IMR-90 (cell line): ENCODE results near the gene CADM1. TPM values are rescaled to one million over a fixed set of nuclear protein-coding genes. Genes with fewer than 3 reads are reported as not detected.

Experiments
- ATAC-seq: fragments of 200-7000 bp; cut with Tn5 transposase; 2 replicates; pipeline ENCODE4 v1.9.1; 2020; ENCODE audit warnings: low read depth, mild to moderate bottlenecking, moderate library complexity
- BruUV-seq: library from RNA; stranded (reverse); fragments of 400-500 nt; replicated peaks from 2 replicates; lab custom pipeline; 2021; lab: Mats Ljungman, UMichigan
- CTCF ChIA-PET: fragments of 300-600 bp; formaldehyde crosslinking; extraction: SDS; loops from one replicate; lab custom pipeline; 2021; ENCODE audit warnings: antibody characterized with exemption; lab: Yijun Ruan, JAX
- POLR2A ChIA-PET: fragments of 300-600 bp; sonication (Branson Sonifier 250); formaldehyde crosslinking; loops from one replicate; lab custom pipeline; 2022; ENCODE audit warnings: antibody characterized with exemption; ENCODE audit not compliant: unreplicated experiment; lab: Charles Lee
- DNase-seq: peaks from one replicate; pipeline ENCODE4 v3.0.0; 2013
- H2AFZ ChIP-seq: replicated peaks from 2 replicates; pipeline ENCODE3; 2013; ENCODE audit warnings: low read length, mild to moderate bottlenecking; ENCODE audit not compliant: poor library complexity
- H2AK5ac ChIP-seq: 2 replicates; pipeline ENCODE4 v1.6.1; 2013; ENCODE audit warnings: low read depth, low read length, inconsistent platforms
- H2AK9ac ChIP-seq: replicated peaks from 2 replicates; pipeline ENCODE3; 2013; ENCODE audit warnings: mild to moderate bottlenecking, low read depth, low read length, moderate library complexity; ENCODE audit not compliant: poor library complexity
- H2BK120ac ChIP-seq: 2 replicates; pipeline ENCODE4 v1.6.1; 2013; ENCODE audit warnings: low read depth, low read length, inconsistent platforms
- H2BK15ac ChIP-seq: 3 replicates; pipeline ENCODE4 v1.6.1; 2013; ENCODE audit warnings: low read depth, low read length, inconsistent platforms
- H2BK20ac ChIP-seq: 2 replicates; pipeline ENCODE4 v1.6.1; 2013; ENCODE audit warnings: low read depth, mild to moderate bottlenecking, inconsistent platforms, low read length, moderate library complexity
- H2BK5ac ChIP-seq: 2 replicates; pipeline ENCODE4 v1.6.1; 2013; ENCODE audit warnings: mild to moderate bottlenecking, low read depth, low read length, inconsistent platforms; ENCODE audit not compliant: poor library complexity, severe bottlenecking
- H3K14ac ChIP-seq: replicated peaks from 2 replicates; pipeline ENCODE4 v1.6.1; 2013; ENCODE audit warnings: low read depth, low read length, inconsistent platforms
- H3K18ac ChIP-seq: 2 replicates; pipeline ENCODE4 v1.6.1; 2013; ENCODE audit warnings: low read depth, low read length, control low read depth
- H3K23ac ChIP-seq: 2 replicates; pipeline ENCODE4 v1.6.1; 2013; ENCODE audit warnings: low read depth, low read length, inconsistent platforms
- H3K27ac ChIP-seq: 2 replicates; pipeline ENCODE4 v1.5.1; 2013; ENCODE audit warnings: mild to moderate bottlenecking, control low read depth, low read length; ENCODE audit not compliant: insufficient read depth
- H3K27me3 ChIP-seq: 2 replicates; pipeline ENCODE4 v1.6.1; 2013; ENCODE audit warnings: low read length; ENCODE audit not compliant: control insufficient read depth, insufficient read depth
- H3K36me3 ChIP-seq: 2 replicates; pipeline ENCODE4 v1.6.1; 2013; ENCODE audit warnings: low read length, mixed read lengths; ENCODE audit not compliant: control insufficient read depth, insufficient read depth
- H3K4ac ChIP-seq: 2 replicates; pipeline ENCODE4 v1.6.1; 2013; ENCODE audit warnings: low read depth, low read length, inconsistent platforms
- H3K4me1 ChIP-seq: 2 replicates; pipeline ENCODE4 v1.6.1; 2013; ENCODE audit warnings: low read length, mixed read lengths; ENCODE audit not compliant: control insufficient read depth, insufficient read depth
- H3K4me2 ChIP-seq: 2 replicates; pipeline ENCODE4 v1.6.1; 2013; ENCODE audit warnings: low read depth, mild to moderate bottlenecking, control low read depth, low read length, moderate library complexity
- H3K4me3 ChIP-seq: 2 replicates; pipeline ENCODE4 v1.5.1; 2013; ENCODE audit warnings: low read depth, mild to moderate bottlenecking, control low read depth, low read length, moderate library complexity; ENCODE audit not compliant: insufficient read depth
- H3K56ac ChIP-seq: 2 replicates; pipeline ENCODE4 v1.6.1; 2013; ENCODE audit warnings: low read length, inconsistent platforms; ENCODE audit not compliant: insufficient read depth; ENCODE audit errors: extremely low read depth
- H3K79me1 ChIP-seq, 2 experiments: 2 replicates each; pipeline ENCODE4 v1.6.1; 2013; ENCODE audit warnings: low read length in 2 of 2, inconsistent platforms in 1 of 2, low read depth in 1 of 2
- H3K9ac ChIP-seq: 2 replicates; pipeline ENCODE4 v1.6.1; 2013; ENCODE audit warnings: low read depth, low read length, control low read depth
- H3K9me1 ChIP-seq: 2 replicates; pipeline ENCODE4 v1.6.1; 2013; ENCODE audit warnings: low read length, inconsistent platforms; ENCODE audit not compliant: insufficient read depth
- H3K9me3 ChIP-seq: 2 replicates; pipeline ENCODE4 v1.6.1; 2013; ENCODE audit warnings: low read length; ENCODE audit not compliant: control insufficient read depth, insufficient read depth
- H4K20me1 ChIP-seq: 2 replicates; pipeline ENCODE4 v1.6.1; 2013; ENCODE audit warnings: low read length, inconsistent platforms; ENCODE audit not compliant: insufficient read depth
- H4K5ac ChIP-seq: 2 replicates; pipeline ENCODE4 v1.6.1; 2013; ENCODE audit warnings: mild to moderate bottlenecking, low read depth, low read length, control low read depth
- H4K8ac ChIP-seq, 2 experiments: 2 replicates each; pipeline ENCODE4 v1.6.1; 2013; ENCODE audit warnings: low read depth in 2 of 2, low read length in 2 of 2, control low read depth in 1 of 2, inconsistent platforms in 1 of 2
- H4K91ac ChIP-seq: 2 replicates; pipeline ENCODE4 v1.6.1; 2013; ENCODE audit warnings: low read depth, low read length, inconsistent platforms; ENCODE audit not compliant: insufficient read depth
- CEBPB ChIP-seq: IDR thresholded peaks from 2 replicates; pipeline ENCODE4 v1.6.1; 2012; ENCODE audit warnings: low read depth, low read length, improper control_type of control experiment
- RCOR1 ChIP-seq: IDR thresholded peaks from 2 replicates; pipeline ENCODE4 v1.6.1; 2012; ENCODE audit warnings: mild to moderate bottlenecking, low read length, improper control_type of control experiment; ENCODE audit not compliant: insufficient replicate concordance
- WGBS, 2 experiments: methylation state at CpG; one replicate each; pipeline versions ENCODE4 v1.1.5 to v1.1.7; 2013; ENCODE audit warnings: missing lambda C conversion rate in 2 of 2; ENCODE audit not compliant: insufficient read length in 1 of 2; ENCODE audit errors: extremely low coverage in 2 of 2; 5-methylcytosine and 5-hydroxymethylcytosine counted together
- dilution Hi-C: fragments of 300-500 bp; cut with HindIII; formaldehyde crosslinking; loops from one replicate; pipeline ENCODE4 v1.14.3; 2018; ENCODE audit warnings: low sequenced_read_pairs; ENCODE audit not compliant: unreplicated experiment
- in situ Hi-C: fragments of 300-500 bp; cut with MboI; formaldehyde crosslinking; loops from 3 replicates; pipeline ENCODE4 v1.14.3; 2019; ENCODE audit warnings: low sequenced_read_pairs, inconsistent platforms, mixed read lengths
- intact Hi-C: fragments of 100-400 bp; cut with micrococcal nuclease; formaldehyde crosslinking; loops from 2 replicates; pipeline ENCODE4 v1.10.0; 2022
- polyA plus RNA-seq, 3 experiments: library from polyadenylated mRNA; depleted of rRNA; stranded (reverse); fragments of >200 nt; gene quantifications; 2 replicates each; pipeline ENCODE4 v1.2.3, GENCODE V29; 2012; ENCODE audit warnings: low replicate concordance in 1 of 3
- total RNA-seq: library from RNA; depleted of rRNA; stranded (reverse); fragments of >200 nt; gene quantifications from 2 replicates; pipeline ENCODE4 v1.2.3, GENCODE V29; 2012

CADM1 gene
- total and polyA plus RNA-seq, 2 of the 4 experiments (the other 2 are of a cell fraction) = 28.8 to 77.1 TPM

DNA sequence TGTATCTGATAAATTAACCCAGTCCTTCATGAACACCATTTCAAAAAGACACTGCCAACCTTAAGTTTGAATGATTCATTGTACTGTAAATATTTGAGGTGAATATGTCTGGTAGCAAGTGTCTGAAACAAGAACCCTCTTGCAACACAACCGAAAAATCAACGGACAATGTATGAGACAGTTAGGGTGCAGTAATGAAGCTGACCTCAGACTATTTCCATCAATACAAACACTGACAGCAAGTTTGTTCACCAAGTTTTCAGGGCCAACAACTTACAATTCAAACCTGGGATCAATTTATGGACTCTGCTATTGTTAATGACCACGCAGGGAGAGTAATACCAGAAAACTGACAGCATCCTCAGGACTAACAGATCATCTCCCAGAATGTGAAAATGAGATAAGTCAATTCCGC, 126.3 kb downstream of the CADM1 start:
- peak; percentile 85 for TF ChIP-seq CEBPB
- no peak for TF ChIP-seq RCOR1
- Histone ChIP-seq H3K4me2 (no peak overlapping the region; the same call in 1 of the 2 replicates), H3K18ac (no peak overlapping the region), H2AFZ (no peak overlapping the region), H3K4me1 (peaks cover 5% of the 10 kb centered on the region), H2BK5ac (no peak overlapping the region), H3K14ac (no peak overlapping the region), H3K27me3 (no peaks in the 10 kb centered on the region), H2AK9ac (no peak overlapping the region), H3K9me1 (no peaks in the 10 kb centered on the region), H3K36me3 (no peaks in the 10 kb centered on the region), H3K9me3 (no peaks in the 10 kb centered on the region), H3K56ac (no peak overlapping the region), H3K79me1 (no peaks in the 10 kb centered on the region; a peak in 3 of 4 replicates), H4K91ac (no peak overlapping the region), H3K23ac (no peak overlapping the region), H3K4ac (no peak overlapping the region), H2BK20ac (no peak overlapping the region), H4K20me1 (no peaks in the 10 kb centered on the region), H2AK5ac (no peak overlapping the region), H4K8ac (no peak overlapping the region), H3K9ac (no peak overlapping the region), H2BK15ac (no peak overlapping the region), H2BK120ac (no peak overlapping the region), H3K4me3 (no peak overlapping the region), H4K5ac (no peak overlapping the region), H3K27ac (no peak overlapping the region)
- ChIA-PET CTCF (no interaction called here), POLR2A (interaction anchor here (0.6 kb wide), 1 partner anchor 12 kb away, joined by 3 read pairs; no protein-coding TSS in a partner anchor)
- in situ Hi-C loops (no loop called here), intact Hi-C loops (no loop called here), dilution Hi-C loops (no loop called here)
- peak; percentile 46 for ATAC-seq
- no CpG with 5 or more reads among the region's 4 CpGs for WGBS, 2 experiments
- BruUV-seq = no TSS peak
- peak; percentile 60 for DNase-seq
